Activated CD8-positive, alpha-beta memory T cell treated with anti-CD3 and anti-CD28 coated beads, Interleukin-2, amount 10 ng/mL, durations not matched to agents 7 days and 5 days (primary cell): ENCODE results near the gene HPS5. TPM values are rescaled to one million over a fixed set of nuclear protein-coding genes. Genes with fewer than 3 reads are reported as not detected.

Experiments
- ATAC-seq: fragments of 150-1000 bp; cut with Tn5 transposase; one replicate; pipeline ENCODE4 v1.10.0; 2021; ENCODE audit warnings: moderate library complexity
- CTCF ChIA-PET: fragments of 350-600 bp; sonication (Branson Sonifier 250); formaldehyde crosslinking; loops from one replicate; lab custom pipeline; 2021; ENCODE audit warnings: antibody characterized with exemption; lab: Charles Lee
- DNase-seq: peaks from one replicate; pipeline ENCODE4 v3.0.0-alpha.2; 2020
- H3K27ac Mint-ChIP-seq: one replicate; pipeline ENCODE4 v1.8.0; 2021; ENCODE audit warnings: mild to moderate bottlenecking, mixed read lengths
- H3K27me3 Mint-ChIP-seq: one replicate; pipeline ENCODE4 v1.8.0; 2021; ENCODE audit warnings: mixed read lengths
- H3K36me3 Mint-ChIP-seq: one replicate; pipeline ENCODE4 v1.8.0; 2021; ENCODE audit warnings: mild to moderate bottlenecking, mixed read lengths
- H3K4me1 Mint-ChIP-seq: one replicate; pipeline ENCODE4 v1.8.0; 2021; ENCODE audit warnings: mixed read lengths
- H3K4me3 Mint-ChIP-seq: one replicate; pipeline ENCODE4 v1.8.0; 2021; ENCODE audit warnings: mild to moderate bottlenecking, moderate library complexity, mixed read lengths
- H3K9me3 Mint-ChIP-seq: one replicate; pipeline ENCODE4 v1.8.0; 2022; ENCODE audit warnings: low read depth, mixed read lengths
- total RNA-seq, 2 experiments: library from RNA; stranded (reverse); gene quantifications; one replicate each; pipeline ENCODE4 v1.2.3, GENCODE V29; 2021

The HPS5 gene
- total RNA-seq, 2 experiments from 2014 or later = 19.3 to 19.8 TPM

DNA sequence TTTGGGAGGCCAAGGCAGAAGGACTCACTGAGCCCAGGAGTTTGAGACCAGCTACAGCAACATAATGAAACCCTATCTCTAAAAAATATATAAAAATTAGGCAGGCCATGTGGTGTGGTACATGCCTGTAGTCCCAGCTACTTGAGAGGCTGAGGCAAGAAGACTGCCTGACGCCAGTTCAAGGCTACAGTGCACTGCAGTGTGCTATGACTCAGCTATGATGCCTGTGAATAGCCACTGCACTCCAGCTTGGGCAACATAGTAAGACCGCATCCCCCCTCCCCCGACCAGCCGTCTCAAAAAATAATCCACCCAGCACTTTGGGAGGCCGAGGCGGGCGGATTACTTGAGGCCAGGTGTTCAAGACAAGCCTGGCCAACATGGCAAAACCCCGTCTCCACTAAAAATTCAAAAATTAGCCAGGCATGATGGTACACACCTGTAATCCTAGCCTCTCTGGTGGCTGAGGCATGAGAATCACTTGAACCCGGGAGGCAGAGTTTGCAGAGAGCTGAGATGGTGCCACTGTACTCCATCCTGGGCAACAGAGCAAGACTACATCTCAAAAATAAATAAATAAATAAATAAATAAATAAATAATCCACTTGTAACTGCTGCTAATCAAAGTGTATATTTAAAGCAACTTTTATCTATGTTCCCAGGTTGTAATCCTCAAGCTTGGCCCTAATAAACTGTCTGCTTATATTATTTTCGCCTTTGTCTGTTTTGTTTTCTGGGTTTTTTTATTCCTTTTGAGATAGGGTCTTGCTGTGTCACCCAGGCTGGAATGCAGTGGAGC lies 7.8 kb downstream of the HPS5 start:
- H3K36me3 Mint-ChIP-seq = peaks cover 21% of the 10 kb centered on the region

GRCh38 chr11:18312663-18313420 lies 9.1 kb downstream of the HPS5 start:
- Mint-ChIP-seq H3K27ac (no peak overlapping the region), H3K4me3 (no peak overlapping the region), H3K36me3 (peaks cover 23% of the 10 kb centered on the region), H3K4me1 (peaks cover 13% of the 10 kb centered on the region), H3K27me3 (no peaks in the 10 kb centered on the region), H3K9me3 (no peaks in the 10 kb centered on the region)
- CTCF ChIA-PET = interaction anchor here (1.0 to 1.4 kb wide), 3 partner anchors 9 to 69 kb away, joined by 3 to 4 read pairs (median 4); partner anchors contain the start of gene HPS5
- DNase-seq = no peak
- peak; percentile 39 for ATAC-seq

More for the DNA sequence above, 7.8 kb downstream of the HPS5 start:
- DNase-seq = no peak
- H3K27ac Mint-ChIP-seq = no peak overlapping the region
- H3K4me3 Mint-ChIP-seq = no peak overlapping the region
- ATAC-seq = no peak
- H3K4me1 Mint-ChIP-seq = peaks cover 23% of the 10 kb centered on the region
- H3K27me3 Mint-ChIP-seq = no peaks in the 10 kb centered on the region
- CTCF ChIA-PET = interaction anchor here (1.3 kb wide), 1 partner anchor 71 kb away, joined by 3 read pairs; no protein-coding TSS in a partner anchor
- no peaks in the 10 kb centered on the region for H3K9me3 Mint-ChIP-seq

GRCh38 chr11:18312012-18312411 lies 9.9 kb downstream of the HPS5 start:
- H3K4me1 Mint-ChIP-seq = peaks cover 8% of the 10 kb centered on the region
- H3K27ac Mint-ChIP-seq = no peak overlapping the region
- H3K36me3 Mint-ChIP-seq = peaks cover 21% of the 10 kb centered on the region
- no peaks in the 10 kb centered on the region for H3K9me3 Mint-ChIP-seq
- DNase-seq = no peak
- no peaks in the 10 kb centered on the region for H3K27me3 Mint-ChIP-seq
- CTCF ChIA-PET = interaction anchor here (1.0 kb wide), 1 partner anchor 9 kb away, joined by 3 read pairs; no protein-coding TSS in a partner anchor
- H3K4me3 Mint-ChIP-seq = no peak overlapping the region
- no peak for ATAC-seq

- H3K9me3 Mint-ChIP-seq = no peaks in the 10 kb centered on the region
- H3K36me3 Mint-ChIP-seq = peaks cover 30% of the 10 kb centered on the region
- DNase-seq (no peak), ATAC-seq (no peak)
- CTCF ChIA-PET = no interaction called here
- H3K4me3 Mint-ChIP-seq = no peak overlapping the region
- H3K27ac Mint-ChIP-seq = peak overlapping the region; percentile 38
- peaks cover 7% of the 10 kb centered on the region for H3K4me1 Mint-ChIP-seq
- H3K27me3 Mint-ChIP-seq = no peaks in the 10 kb centered on the region
These were observed 11.1 kb downstream of the HPS5 start for GRCh38 chr11:18310800-18311340.

- H3K4me3 Mint-ChIP-seq = no peak overlapping the region
- peaks cover 7% of the 10 kb centered on the region for H3K4me1 Mint-ChIP-seq
These were observed 12.2 kb downstream of the HPS5 start for GRCh38 chr11:18309691-18310090.

GRCh38 chr11:18308242-18308641 lies 13.7 kb downstream of the HPS5 start:
- Mint-ChIP-seq H3K27ac (no peak overlapping the region), H3K4me1 (peaks cover 3% of the 10 kb centered on the region), H3K9me3 (no peaks in the 10 kb centered on the region), H3K4me3 (no peak overlapping the region), H3K36me3 (peaks cover 32% of the 10 kb centered on the region), H3K27me3 (no peaks in the 10 kb centered on the region)
- no peak for DNase-seq
- CTCF ChIA-PET = interaction anchor here (0.5 to 0.7 kb wide), 3 partner anchors 11 to 68 kb away, joined by 3 read pairs; no protein-coding TSS in a partner anchor
- ATAC-seq = no peak

More at GRCh38 chr11:18309691-18310090, 12.2 kb downstream of the HPS5 start:
- peaks cover 31% of the 10 kb centered on the region for H3K36me3 Mint-ChIP-seq
- no peaks in the 10 kb centered on the region for H3K9me3 Mint-ChIP-seq
- DNase-seq = no peak
- H3K27me3 Mint-ChIP-seq = no peaks in the 10 kb centered on the region
- no peak overlapping the region for H3K27ac Mint-ChIP-seq
- no peak for ATAC-seq
- CTCF ChIA-PET = no interaction called here

- no peaks in the 10 kb centered on the region for H3K27me3 Mint-ChIP-seq
- no peak overlapping the region for H3K4me3 Mint-ChIP-seq
- DNase-seq (no peak), ATAC-seq (no peak)
- no peak overlapping the region for H3K27ac Mint-ChIP-seq
- H3K4me1 Mint-ChIP-seq = no peaks in the 10 kb centered on the region
- H3K36me3 Mint-ChIP-seq = peaks cover 36% of the 10 kb centered on the region
- CTCF ChIA-PET = interaction anchor here (0.5 to 0.6 kb wide), 2 partner anchors 65 to 69 kb away, joined by 3 read pairs; no protein-coding TSS in a partner anchor
- H3K9me3 Mint-ChIP-seq = no peaks in the 10 kb centered on the region
These were observed 14.3 kb downstream of the HPS5 start for GRCh38 chr11:18307461-18308139.

DNA sequence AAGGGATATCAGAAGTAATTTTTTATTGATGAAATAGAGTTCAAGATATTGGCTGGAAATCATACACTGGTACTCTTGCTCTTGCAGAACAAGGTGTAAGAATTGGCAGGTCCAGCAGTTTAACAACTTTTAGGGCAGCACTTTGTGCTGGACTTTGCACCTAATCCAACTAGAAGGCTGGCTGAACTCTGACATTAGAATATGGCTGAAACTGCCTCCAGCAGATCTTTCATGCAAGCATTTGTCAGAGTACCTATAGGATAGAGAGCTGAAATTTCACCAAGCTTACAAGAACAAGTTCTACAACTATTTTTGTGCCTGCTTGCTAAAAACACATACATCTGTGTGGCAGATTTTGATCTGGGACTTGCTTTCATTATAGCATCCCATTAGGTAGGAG lies 17.2 kb downstream of the HPS5 start:
- no peaks in the 10 kb centered on the region for H3K9me3 Mint-ChIP-seq
- no peak overlapping the region for H3K27ac Mint-ChIP-seq
- DNase-seq = no peak
- H3K4me1 Mint-ChIP-seq = no peaks in the 10 kb centered on the region
- no peak for ATAC-seq
- no peak overlapping the region for H3K4me3 Mint-ChIP-seq
- CTCF ChIA-PET = interaction anchor here (0.6 kb wide), 1 partner anchor 29 kb away, joined by 3 read pairs; no protein-coding TSS in a partner anchor
- peaks cover 32% of the 10 kb centered on the region for H3K36me3 Mint-ChIP-seq
- no peaks in the 10 kb centered on the region for H3K27me3 Mint-ChIP-seq

GRCh38 chr11:18299721-18300120 lies 22.2 kb downstream of the HPS5 start:
- CTCF ChIA-PET = interaction anchor here (1.4 kb wide), 2 partner anchors 10 to 13 kb away, joined by 3 to 4 read pairs; no protein-coding TSS in a partner anchor
- Mint-ChIP-seq H3K27ac (no peak overlapping the region), H3K36me3 (peaks cover 46% of the 10 kb centered on the region), H3K4me3 (no peak overlapping the region), H3K4me1 (peaks cover 9% of the 10 kb centered on the region), H3K9me3 (no peaks in the 10 kb centered on the region), H3K27me3 (no peaks in the 10 kb centered on the region)
- ATAC-seq (no peak), DNase-seq (no peak)

- DNase-seq = no peak
- CTCF ChIA-PET = interaction anchor here (2.1 kb wide), 1 partner anchor 51 kb away, joined by 8 read pairs; no protein-coding TSS in a partner anchor
- no peak for ATAC-seq
- Mint-ChIP-seq H3K4me3 (no peak overlapping the region), H3K36me3 (peaks cover 65% of the 10 kb centered on the region), H3K27me3 (no peaks in the 10 kb centered on the region), H3K4me1 (peaks cover 15% of the 10 kb centered on the region), H3K9me3 (no peaks in the 10 kb centered on the region), H3K27ac (no peak overlapping the region)
These were observed 26.6 kb downstream of the HPS5 start for GRCh38 chr11:18295316-18295715.

- H3K4me3 Mint-ChIP-seq = no peak overlapping the region
- H3K27ac Mint-ChIP-seq = no peak overlapping the region
- peaks cover 66% of the 10 kb centered on the region for H3K36me3 Mint-ChIP-seq
- peaks cover 15% of the 10 kb centered on the region for H3K4me1 Mint-ChIP-seq
- ATAC-seq (peak; percentile 53), DNase-seq (no peak)
- CTCF ChIA-PET = interaction anchor here (2.1 kb wide), 1 partner anchor 51 kb away, joined by 8 read pairs; no protein-coding TSS in a partner anchor
- no peaks in the 10 kb centered on the region for H3K27me3 Mint-ChIP-seq
- no peaks in the 10 kb centered on the region for H3K9me3 Mint-ChIP-seq
These were observed 27.1 kb downstream of the HPS5 start for GRCh38 chr11:18294862-18295261.

DNA sequence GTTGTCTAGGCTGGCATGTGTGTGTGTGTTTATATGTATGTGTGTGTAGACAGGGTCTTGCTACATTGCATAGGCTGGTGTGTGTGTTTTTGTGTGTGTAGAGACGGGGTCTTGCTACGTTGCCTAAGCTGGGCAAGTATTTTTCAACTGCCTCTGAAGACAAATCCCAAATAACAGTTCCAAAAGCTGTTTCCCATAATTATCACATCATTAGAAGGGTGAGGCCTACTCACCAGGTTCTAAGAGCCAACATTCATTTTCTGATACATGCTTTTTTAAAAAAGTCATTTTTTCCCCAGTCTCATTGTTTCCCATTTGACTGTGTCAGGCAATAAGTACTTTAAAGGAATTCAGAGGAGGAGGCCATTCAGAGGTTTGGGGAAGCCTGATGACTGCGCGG lies 33.0 kb downstream of the HPS5 start:
- no peak overlapping the region for H3K27ac Mint-ChIP-seq
- H3K4me3 Mint-ChIP-seq = no peak overlapping the region
- no peaks in the 10 kb centered on the region for H3K27me3 Mint-ChIP-seq
- no peaks in the 10 kb centered on the region for H3K4me1 Mint-ChIP-seq
- peaks cover 51% of the 10 kb centered on the region for H3K36me3 Mint-ChIP-seq
- CTCF ChIA-PET = interaction anchor here (0.7 to 0.9 kb wide), 3 partner anchors 12 to 174 kb away, joined by 3 read pairs; no protein-coding TSS in a partner anchor
- ATAC-seq (no peak), DNase-seq (no peak)
- H3K9me3 Mint-ChIP-seq = no peaks in the 10 kb centered on the region
